Omental fat pad (tissue), 4 donors: ENCODE data around the gene PDE1A. TPM values are rescaled to one million over a fixed set of nuclear protein-coding genes. Genes with fewer than 3 reads are reported as not detected.

Experiments used
- ATAC-seq: fragments of 150-250 bp; one replicate; pipeline ENCODE4 v1.9.1; 2016; ENCODE audit warnings: mild to moderate bottlenecking, moderate library complexity; ENCODE audit not compliant: low FRiP score
- DNase-seq: peaks from one replicate; pipeline ENCODE4 v3.0.0-alpha.2; 2019; ENCODE audit warnings: low spot score
- total RNA-seq, 4 donors: library from RNA; depleted of rRNA; stranded (reverse); fragments of >200 nt; gene quantifications; one replicate each; pipeline ENCODE4 v1.1.0, GENCODE V29; 2016
- TF ChIP-seq, protein P1 (sequence below), 3 donors: fragments of 450-650 bp; IDR thresholded peaks; one replicate each; pipeline ENCODE4 v1.5.1; 2016 to 2017; ENCODE audit warnings: antibody characterized with exemption in 3 of 3, mild to moderate bottlenecking in 3 of 3, moderate library complexity in 2 of 3

Gene PDE1A
- total RNA-seq, 4 donors from 2014 or later, result 7.9 to 28.2 (median 13.1) TPM

- TF ChIP-seq, protein P1, sequence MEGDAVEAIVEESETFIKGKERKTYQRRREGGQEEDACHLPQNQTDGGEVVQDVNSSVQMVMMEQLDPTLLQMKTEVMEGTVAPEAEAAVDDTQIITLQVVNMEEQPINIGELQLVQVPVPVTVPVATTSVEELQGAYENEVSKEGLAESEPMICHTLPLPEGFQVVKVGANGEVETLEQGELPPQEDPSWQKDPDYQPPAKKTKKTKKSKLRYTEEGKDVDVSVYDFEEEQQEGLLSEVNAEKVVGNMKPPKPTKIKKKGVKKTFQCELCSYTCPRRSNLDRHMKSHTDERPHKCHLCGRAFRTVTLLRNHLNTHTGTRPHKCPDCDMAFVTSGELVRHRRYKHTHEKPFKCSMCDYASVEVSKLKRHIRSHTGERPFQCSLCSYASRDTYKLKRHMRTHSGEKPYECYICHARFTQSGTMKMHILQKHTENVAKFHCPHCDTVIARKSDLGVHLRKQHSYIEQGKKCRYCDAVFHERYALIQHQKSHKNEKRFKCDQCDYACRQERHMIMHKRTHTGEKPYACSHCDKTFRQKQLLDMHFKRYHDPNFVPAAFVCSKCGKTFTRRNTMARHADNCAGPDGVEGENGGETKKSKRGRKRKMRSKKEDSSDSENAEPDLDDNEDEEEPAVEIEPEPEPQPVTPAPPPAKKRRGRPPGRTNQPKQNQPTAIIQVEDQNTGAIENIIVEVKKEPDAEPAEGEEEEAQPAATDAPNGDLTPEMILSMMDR (IDR thresholded peaks at IDR 0.05), result no peak
- DNase-seq (no peak), ATAC-seq (no peak)
Observed at GRCh38 chr2:182115258-182115657, 311.6 kb downstream of the PDE1A start.

GRCh38 chr2:182113334-182113733 is 313.5 kb downstream of the PDE1A start:
- no peak for DNase-seq
- TF ChIP-seq, protein P1 (IDR thresholded peaks at IDR 0.05), result no peak
- no peak for ATAC-seq

DNA sequence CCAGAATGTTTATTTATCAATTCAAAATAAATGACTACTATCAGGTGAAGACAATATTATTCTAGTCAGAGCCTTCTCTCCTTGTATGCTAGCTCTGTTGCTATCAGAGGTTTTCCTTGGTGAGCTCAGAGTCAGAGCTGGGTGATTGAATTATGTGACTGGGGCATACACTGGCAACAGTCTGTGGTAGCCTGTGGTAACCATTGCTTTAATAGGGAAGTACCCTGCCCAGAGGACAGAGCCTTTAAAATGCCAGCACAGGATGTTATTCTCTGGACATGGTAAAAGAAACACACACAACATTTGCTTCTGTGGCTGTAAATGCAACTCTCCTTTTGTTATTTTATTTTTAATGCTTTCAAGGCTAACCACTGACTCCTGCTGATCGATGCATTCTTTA is 316.5 kb downstream of the PDE1A start:
- TF ChIP-seq, protein P1 (IDR thresholded peaks at IDR 0.05), result no peak

GRCh38 chr2:182103526-182103925 is 323.3 kb downstream of the PDE1A start:
- TF ChIP-seq, protein P1 (IDR thresholded peaks at IDR 0.05), result no peak
- ATAC-seq (no peak), DNase-seq (no peak)

More for the DNA sequence above, 316.5 kb downstream of the PDE1A start:
- no peak for DNase-seq
- no peak for ATAC-seq

GRCh38 chr2:182101263-182101662 is 325.6 kb downstream of the PDE1A start:
- DNase-seq (no peak), ATAC-seq (no peak)
- TF ChIP-seq, protein P1 (IDR thresholded peaks at IDR 0.05), result no peak

DNA sequence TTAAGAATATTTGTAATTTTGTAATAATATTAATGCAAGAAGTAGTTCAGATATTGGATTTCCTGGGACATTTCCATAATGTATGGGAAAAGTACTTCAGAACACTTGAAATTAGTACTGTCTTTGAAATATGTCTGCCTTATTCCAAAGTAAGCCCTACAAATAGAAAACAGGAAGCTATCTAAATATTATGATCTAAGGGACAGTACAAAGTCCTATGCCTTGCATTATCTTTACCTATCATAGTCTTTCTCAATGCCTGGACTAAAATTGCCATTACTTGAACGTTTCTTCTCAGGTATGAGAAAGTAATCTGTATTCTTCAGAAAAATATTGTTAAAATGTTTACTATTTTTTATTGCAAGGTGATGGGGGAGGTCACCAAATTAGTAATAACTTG is 328.2 kb downstream of the PDE1A start:
- DNase-seq (no peak), ATAC-seq (no peak)
- TF ChIP-seq, protein P1 (IDR thresholded peaks at IDR 0.05), result no peak

GRCh38 chr2:182097571-182098164 is 329.2 kb downstream of the PDE1A start:
- TF ChIP-seq, protein P1 (IDR thresholded peaks at IDR 0.05), result no peak
- no peak for ATAC-seq
- DNase-seq, result no peak
